CD8-positive, alpha-beta memory T cell (primary cell): ENCODE measurements around the gene KRT37. TPM values are rescaled to one million over a fixed set of nuclear protein-coding genes. Genes with fewer than 3 reads are reported as not detected.
"Not testable (repeated sequence)": the region's sequence is repeated elsewhere in the genome, so short reads cannot be mapped to it uniquely, and the experiment has no call there.

Experiments used
- CTCF ChIA-PET: fragments of 350-600 bp; sonication (Branson Sonifier 250); formaldehyde crosslinking; loops from one replicate; lab custom pipeline; 2021; ENCODE audit warnings: antibody characterized with exemption; lab: Charles Lee
- POLR2A ChIA-PET: fragments of 350-600 bp; sonication (Branson Sonifier 250); formaldehyde crosslinking; loops from one replicate; lab custom pipeline; 2021; ENCODE audit warnings: antibody characterized with exemption; lab: Charles Lee
- DNase-seq, 5 donors: peaks; one replicate each; pipeline versions ENCODE4 v3.0.0 to v3.0.0-alpha.2; 2020 to 2022; ENCODE audit warnings: mixed read lengths in 1 of 5
- H3K27ac ChIP-seq: one replicate; pipeline ENCODE4 v1.7.0; 2013; ENCODE audit warnings: low read depth, mild to moderate bottlenecking, low read length, moderate library complexity
- H3K27me3 ChIP-seq: 2 replicates; pipeline ENCODE4 v1.7.0; 2013; ENCODE audit warnings: low read length, mild to moderate bottlenecking; ENCODE audit not compliant: insufficient read depth, poor library complexity, severe bottlenecking
- H3K36me3 ChIP-seq: 2 replicates; pipeline ENCODE4 v1.7.0; 2013; ENCODE audit warnings: mild to moderate bottlenecking, low read length, moderate library complexity; ENCODE audit not compliant: insufficient read depth
- H3K4me1 ChIP-seq: 2 replicates; pipeline ENCODE4 v1.7.0; 2013; ENCODE audit warnings: mild to moderate bottlenecking, low read length, moderate library complexity; ENCODE audit not compliant: insufficient read depth
- H3K4me3 ChIP-seq: 2 replicates; pipeline ENCODE4 v1.7.0; 2013; ENCODE audit warnings: mild to moderate bottlenecking, low read length
- H3K9me3 ChIP-seq: 2 replicates; pipeline ENCODE4 v1.7.0; 2013; ENCODE audit warnings: mild to moderate bottlenecking, low read length
- H3K27ac Mint-ChIP-seq, 8 donors: one replicate each; pipeline ENCODE4 v1.8.0; 2020 to 2021; ENCODE audit warnings: mixed read lengths in 8 of 8, mild to moderate bottlenecking in 6 of 8, inconsistent platforms in 3 of 8, moderate library complexity in 3 of 8
- H3K27me3 Mint-ChIP-seq, 2 donors: one replicate each; pipeline ENCODE4 v1.8.0; 2020 to 2021; ENCODE audit warnings: mixed read lengths in 2 of 2, mild to moderate bottlenecking in 1 of 2, moderate library complexity in 1 of 2
- H3K36me3 Mint-ChIP-seq, 3 donors: one replicate each; pipeline ENCODE4 v1.8.0; 2020 to 2021; ENCODE audit warnings: mixed read lengths in 3 of 3, inconsistent platforms in 1 of 3, mild to moderate bottlenecking in 1 of 3
- H3K4me1 Mint-ChIP-seq, 3 donors: one replicate each; pipeline ENCODE4 v1.8.0; 2020 to 2021; ENCODE audit warnings: mixed read lengths in 3 of 3, inconsistent platforms in 1 of 3, mild to moderate bottlenecking in 1 of 3
- H3K4me3 Mint-ChIP-seq, 7 donors: one replicate each; pipeline ENCODE4 v1.8.0; 2020 to 2021; ENCODE audit warnings: mixed read lengths in 7 of 7, mild to moderate bottlenecking in 6 of 7, moderate library complexity in 4 of 7, inconsistent platforms in 2 of 7
- H3K9me3 Mint-ChIP-seq, 5 donors: one replicate each; pipeline ENCODE4 v1.8.0; 2020 to 2022; ENCODE audit warnings: mixed read lengths in 5 of 5, mild to moderate bottlenecking in 3 of 5, moderate library complexity in 2 of 5, inconsistent platforms in 1 of 5
- polyA plus RNA-seq: library from polyadenylated mRNA; unstranded; fragments of 300-500 nt; fragmentation: Illumina TruSeq; gene quantifications from one replicate; pipeline ENCODE4 v1.2.3, GENCODE V29; 2021
- total RNA-seq, 2 experiments: library from RNA; stranded (reverse); gene quantifications; one replicate each; pipeline ENCODE4 v1.2.3, GENCODE V29; 2021

Gene KRT37
- total and polyA plus RNA-seq, 3 experiments from 2014 or later, result not detected

DNA sequence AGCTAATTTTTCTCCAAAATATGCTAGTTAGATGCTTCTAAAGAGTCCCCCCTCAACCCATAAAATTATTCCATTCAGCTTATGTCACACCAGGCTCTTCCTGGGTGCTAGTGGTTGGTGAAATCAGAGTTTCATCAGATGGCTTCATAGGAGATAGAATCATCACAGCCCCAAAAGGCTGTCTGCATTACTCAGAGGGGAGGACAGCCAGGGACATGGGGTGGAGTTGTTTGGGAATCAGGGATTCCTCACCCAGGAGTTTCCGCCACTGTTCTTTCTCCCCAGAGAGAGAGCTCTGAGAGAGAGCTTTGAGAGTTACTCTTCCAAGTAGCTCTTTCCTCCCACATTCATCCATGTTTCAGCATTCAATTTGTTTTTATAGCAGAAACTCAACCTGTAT is 42.0 kb downstream of the KRT37 start:
- Mint-ChIP-seq H3K27me3 (peaks cover 6 to 21% of the 10 kb centered on the region in 2 donors), H3K4me3 (no peak overlapping the region), H3K27ac (no peak overlapping the region), H3K9me3 (peaks cover 9 to 15% (median 12%) of the 10 kb centered on the region in 5 donors), H3K36me3 (peaks cover 0 to 10% (median 0%) of the 10 kb centered on the region in 3 donors), H3K4me1 (peaks cover 4 to 9% (median 7%) of the 10 kb centered on the region in 3 donors)
- Histone ChIP-seq H3K27ac (no peak overlapping the region), H3K27me3 (no peaks in the 10 kb centered on the region), H3K4me3 (no peak overlapping the region), H3K4me1 (no peaks in the 10 kb centered on the region), H3K36me3 (no peaks in the 10 kb centered on the region), H3K9me3 (peaks cover 6% of the 10 kb centered on the region)
- ChIA-PET CTCF (no interaction called here), POLR2A (interaction anchor here (0.7 kb wide), 1 partner anchor 91 kb away, joined by 4 read pairs; no protein-coding TSS in a partner anchor)
- no peak for DNase-seq

DNA sequence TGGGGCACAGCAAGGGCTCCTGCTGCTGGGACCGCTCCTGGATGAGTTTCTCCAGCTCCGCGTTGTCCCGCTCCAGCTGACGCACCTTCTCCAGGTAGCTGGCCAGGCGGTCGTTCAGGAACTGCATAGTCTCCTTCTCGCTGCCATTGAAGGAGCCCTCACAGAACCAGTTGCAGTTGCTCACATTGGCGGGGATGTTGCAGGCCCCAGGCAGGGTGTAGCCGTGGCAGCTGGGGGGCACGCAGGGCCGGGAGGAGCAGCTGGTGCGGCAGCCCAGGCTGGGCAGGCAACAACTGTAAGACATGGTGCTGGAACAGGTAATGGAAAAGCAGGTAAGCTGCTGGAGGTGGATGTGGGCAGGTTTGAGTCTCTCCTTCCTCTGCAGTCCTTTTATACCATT is 42.4 kb downstream of the KRT37 start, which contains the start of gene KRT34:
KRT34 (minus strand) TSS at position 364 of the 400 bp plus-strand sequence; CDS start at position 304, 60 bp downstream.
- H3K4me1 ChIP-seq, H3K27ac ChIP-seq, H3K9me3 ChIP-seq, DNase-seq, H3K27me3 ChIP-seq, H3K4me3 Mint-ChIP-seq, H3K4me3 ChIP-seq, H3K36me3 ChIP-seq: not testable (repeated sequence)
- Mint-ChIP-seq H3K9me3 (peaks cover 6 to 11% (median 9%) of the 10 kb centered on the region in 5 donors), H3K36me3 (peaks cover 0 to 10% (median 0%) of the 10 kb centered on the region in 3 donors), H3K27me3 (peaks cover 6 to 21% of the 10 kb centered on the region in 2 donors), H3K4me1 (peaks cover 6 to 13% (median 12%) of the 10 kb centered on the region in 3 donors), H3K27ac (peak within 1 kb of the TSS in 2 of 8 donors; percentile 14 to 15)
- ChIA-PET POLR2A (interaction anchor here (0.7 kb wide), 1 partner anchor 92 kb away, joined by 4 read pairs; no protein-coding TSS in a partner anchor), CTCF (interaction anchor here (1.2 kb wide), 1 partner anchor 105 kb away, joined by 3 read pairs; no protein-coding TSS in a partner anchor)

DNA sequence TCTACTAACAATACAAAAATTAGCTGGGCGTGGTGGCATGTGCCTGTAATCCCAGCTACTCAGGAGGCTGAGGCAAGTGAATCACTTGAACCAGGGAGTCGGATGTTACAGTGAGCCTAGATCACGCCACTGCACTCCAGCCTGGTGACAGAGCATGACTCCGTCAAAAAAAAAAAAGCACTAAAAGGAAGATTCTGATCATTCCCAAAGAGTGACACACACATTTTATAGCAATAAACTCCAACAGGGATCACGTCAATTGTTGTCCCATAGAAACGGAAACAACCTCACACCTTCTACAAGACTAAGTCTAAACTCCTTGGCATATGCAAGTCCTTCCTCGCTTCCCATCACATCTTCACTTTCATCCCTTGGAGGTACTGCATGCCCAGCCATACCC is 44.3 kb downstream of the KRT37 start:
- H3K4me3 Mint-ChIP-seq, DNase-seq, H3K9me3 Mint-ChIP-seq, POLR2A ChIA-PET, H3K4me3 ChIP-seq, H3K9me3 ChIP-seq, H3K36me3 ChIP-seq, H3K4me1 ChIP-seq, H3K27me3 ChIP-seq, H3K27ac ChIP-seq, CTCF ChIA-PET: not testable (repeated sequence)
- Mint-ChIP-seq H3K36me3 (peaks cover 0 to 10% (median 2%) of the 10 kb centered on the region in 3 donors), H3K4me1 (peaks cover 7 to 14% (median 13%) of the 10 kb centered on the region in 3 donors), H3K27ac (peak overlapping the region in 1 of 8 donors; percentile 26), H3K27me3 (peaks cover 7 to 15% of the 10 kb centered on the region in 2 donors)

DNA sequence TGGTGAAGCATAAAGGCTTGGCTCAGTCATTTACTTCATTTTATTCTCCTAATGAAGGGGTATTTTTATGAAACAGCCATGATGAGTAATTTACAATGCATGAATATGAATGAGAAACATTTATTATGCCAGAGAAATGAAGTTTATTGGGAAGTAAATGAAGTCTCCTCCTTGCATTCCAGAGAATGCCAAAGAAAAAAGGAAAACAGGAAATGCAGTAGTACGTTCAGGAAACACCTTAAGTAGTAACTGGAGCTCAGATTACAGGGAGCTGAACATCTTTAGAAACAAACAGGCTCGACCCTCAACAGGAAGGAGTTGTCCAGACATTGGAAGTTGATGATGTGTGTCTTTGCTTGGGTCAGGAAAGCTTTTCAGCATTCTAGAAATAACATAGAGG is 46.8 kb downstream of the KRT37 start:
- ChIA-PET CTCF (no interaction called here), POLR2A (no interaction called here)
- Histone ChIP-seq H3K4me3 (no peak overlapping the region), H3K36me3 (no peaks in the 10 kb centered on the region), H3K9me3 (no peaks in the 10 kb centered on the region), H3K4me1 (no peaks in the 10 kb centered on the region), H3K27ac (no peak overlapping the region), H3K27me3 (no peaks in the 10 kb centered on the region)
- Mint-ChIP-seq H3K9me3 (peaks cover 0 to 4% (median 0%) of the 10 kb centered on the region in 5 donors), H3K36me3 (peaks cover 0 to 16% (median 2%) of the 10 kb centered on the region in 3 donors), H3K27me3 (peaks cover 3 to 15% of the 10 kb centered on the region in 2 donors), H3K27ac (peak overlapping the region in 1 of 8 donors; percentile 72), H3K4me1 (peaks cover 7 to 14% (median 13%) of the 10 kb centered on the region in 3 donors), H3K4me3 (no peak overlapping the region)
- DNase-seq, result no peak

Other genes starting within 250 kb of the KRT37 start
- not detected for gene KRTAP4-2, start 246.4 kb downstream of the KRT37 start, total RNA-seq
- not detected for gene KRTAP4-2, start 246.4 kb downstream of the KRT37 start, polyA plus RNA-seq
- not detected for gene KRTAP4-1, start 239.7 kb downstream of the KRT37 start, total RNA-seq
- not detected for gene KRTAP4-1, start 239.7 kb downstream of the KRT37 start, polyA plus RNA-seq
- gene KRTAP9-1, start 234.7 kb downstream of the KRT37 start, total RNA-seq, result not detected
- gene KRTAP9-1, start 234.7 kb downstream of the KRT37 start, polyA plus RNA-seq, result not detected
- not detected for gene KRTAP9-2, start 197.9 kb downstream of the KRT37 start, total RNA-seq
- not detected for gene KRTAP9-2, start 197.9 kb downstream of the KRT37 start, polyA plus RNA-seq
- not detected for gene KRTAP9-3, start 192.1 kb downstream of the KRT37 start, total RNA-seq
- gene KRTAP9-3, start 192.1 kb downstream of the KRT37 start, polyA plus RNA-seq, result not detected
- not detected for gene KRTAP9-8, start 186.6 kb downstream of the KRT37 start, total RNA-seq
- gene KRTAP9-8, start 186.6 kb downstream of the KRT37 start, polyA plus RNA-seq, result not detected
- gene KRTAP9-4, start 174.9 kb downstream of the KRT37 start, total RNA-seq, result not detected
- not detected for gene KRTAP9-4, start 174.9 kb downstream of the KRT37 start, polyA plus RNA-seq
- not detected for gene KRTAP9-9, start 169.2 kb downstream of the KRT37 start, total RNA-seq
- gene KRTAP9-9, start 169.2 kb downstream of the KRT37 start, polyA plus RNA-seq, result not detected
- not detected for gene KRTAP9-6, start 159.2 kb downstream of the KRT37 start, total RNA-seq
- gene KRTAP9-6, start 159.2 kb downstream of the KRT37 start, polyA plus RNA-seq, result not detected
- gene KRTAP9-7, start 148.9 kb downstream of the KRT37 start, total RNA-seq, result not detected
- gene KRTAP9-7, start 148.9 kb downstream of the KRT37 start, polyA plus RNA-seq, result not detected
- gene KRTAP29-1, start 121.7 kb downstream of the KRT37 start, total RNA-seq, result not detected
- 0.22 TPM for gene KRTAP29-1, start 121.7 kb downstream of the KRT37 start, polyA plus RNA-seq
- gene KRTAP16-1, start 115.3 kb downstream of the KRT37 start, total RNA-seq, result not detected
- gene KRTAP16-1, start 115.3 kb downstream of the KRT37 start, polyA plus RNA-seq, result 0.58 TPM
- not detected for gene KRTAP17-1, start 108.9 kb downstream of the KRT37 start, total RNA-seq
- not detected for gene KRTAP17-1, start 108.9 kb downstream of the KRT37 start, polyA plus RNA-seq
- gene KRT33A, start 73.8 kb downstream of the KRT37 start, total RNA-seq, result not detected
- gene KRT33A, start 73.8 kb downstream of the KRT37 start, polyA plus RNA-seq, result not detected
- not detected for gene KRT33B, start 54.8 kb downstream of the KRT37 start, total RNA-seq
- not detected for gene KRT33B, start 54.8 kb downstream of the KRT37 start, polyA plus RNA-seq
- gene KRT34, start 42.3 kb downstream of the KRT37 start, total RNA-seq, result not detected
- not detected for gene KRT34, start 42.3 kb downstream of the KRT37 start, polyA plus RNA-seq
- gene KRT31, start 27.0 kb downstream of the KRT37 start, total RNA-seq, result not detected
- gene KRT31, start 27.0 kb downstream of the KRT37 start, polyA plus RNA-seq, result not detected
- gene KRT38, start 16.4 kb upstream of the KRT37 start, total RNA-seq, result not detected
- gene KRT38, start 16.4 kb upstream of the KRT37 start, polyA plus RNA-seq, result not detected
- gene KRT32, start 42.8 kb upstream of the KRT37 start, total RNA-seq, result not detected
- not detected for gene KRT32, start 42.8 kb upstream of the KRT37 start, polyA plus RNA-seq
- gene KRT35, start 56.6 kb upstream of the KRT37 start, total RNA-seq, result not detected
- gene KRT35, start 56.6 kb upstream of the KRT37 start, polyA plus RNA-seq, result not detected
- gene KRT36, start 65.3 kb upstream of the KRT37 start, total RNA-seq, result not detected
- not detected for gene KRT36, start 65.3 kb upstream of the KRT37 start, polyA plus RNA-seq
- not detected for gene KRT13, start 81.0 kb upstream of the KRT37 start, total RNA-seq
- not detected for gene KRT13, start 81.0 kb upstream of the KRT37 start, polyA plus RNA-seq
- gene KRT15, start 94.3 kb upstream of the KRT37 start, total RNA-seq, result not detected
- not detected for gene KRT15, start 94.3 kb upstream of the KRT37 start, polyA plus RNA-seq
- gene KRT19, start 103.7 kb upstream of the KRT37 start, total RNA-seq, result not detected
- gene KRT19, start 103.7 kb upstream of the KRT37 start, polyA plus RNA-seq, result not detected
- not detected for gene KRT9, start 147.5 kb upstream of the KRT37 start, total RNA-seq
- gene KRT9, start 147.5 kb upstream of the KRT37 start, polyA plus RNA-seq, result not detected
- not detected for gene KRT14, start 162.3 kb upstream of the KRT37 start, total RNA-seq
- not detected for gene KRT14, start 162.3 kb upstream of the KRT37 start, polyA plus RNA-seq
- gene KRT16, start 188.2 kb upstream of the KRT37 start, total RNA-seq, result not detected
- gene KRT16, start 188.2 kb upstream of the KRT37 start, polyA plus RNA-seq, result not detected
- gene KRT17, start 200.0 kb upstream of the KRT37 start, total RNA-seq, result under 1 TPM in 1 of 2 experiments, not detected in 1; 0.35 TPM
- gene KRT17, start 200.0 kb upstream of the KRT37 start, polyA plus RNA-seq, result not detected